SK-N-SH treated with all-trans-retinoic acid at 6 μM for 48 hours (cell line): ENCODE data around the gene CASP2.

Source experiments
- GLIS3 ChIP-seq: fragments of 250-450 bp; sonication (Bioruptor Pico); IDR thresholded peaks from 2 replicates; pipeline ENCODE4 v1.5.0; 2020; ENCODE audit warnings: mild to moderate bottlenecking, moderate library complexity
- ZNF565 ChIP-seq: fragments of 450-650 bp; formaldehyde crosslinking; conservative IDR thresholded peaks from 2 replicates; pipeline ENCODE4 v1.5.0; 2020; ENCODE audit warnings: low read depth, mild to moderate bottlenecking, moderate library complexity
- ZNF70 ChIP-seq: fragments of 450-650 bp; formaldehyde crosslinking; IDR thresholded peaks from 2 replicates; pipeline ENCODE4 v1.5.0; 2020; ENCODE audit warnings: mild to moderate bottlenecking, moderate library complexity

DNA sequence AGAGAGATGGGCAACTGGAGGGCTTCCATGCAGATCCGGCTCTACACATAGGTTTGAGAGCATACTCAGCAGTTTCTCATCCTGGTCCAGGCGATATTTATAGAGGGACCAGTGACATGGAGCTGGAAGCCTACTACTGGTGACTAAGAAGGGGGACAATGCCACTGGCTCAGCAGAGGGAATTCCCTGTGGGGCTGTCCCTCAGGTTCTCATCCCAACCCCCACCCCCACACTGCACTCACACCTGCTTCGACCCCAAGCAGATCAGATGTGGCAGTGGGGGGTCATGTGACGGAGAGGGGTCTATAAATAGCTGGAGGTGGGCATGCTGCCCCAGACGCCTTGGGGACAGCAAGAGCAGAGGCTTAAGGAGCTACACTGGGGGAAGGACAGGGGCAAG is 27.6 kb downstream of the CASP2 start, which contains the start of gene CLCN1:
- no peak for TF ChIP-seq ZNF70 (CRISPR knock-in tag)
- TF ChIP-seq GLIS3 (CRISPR knock-in tag): no peak
- no peak for TF ChIP-seq ZNF565
